ENCODE results near the gene CFLAR.

DNA sequence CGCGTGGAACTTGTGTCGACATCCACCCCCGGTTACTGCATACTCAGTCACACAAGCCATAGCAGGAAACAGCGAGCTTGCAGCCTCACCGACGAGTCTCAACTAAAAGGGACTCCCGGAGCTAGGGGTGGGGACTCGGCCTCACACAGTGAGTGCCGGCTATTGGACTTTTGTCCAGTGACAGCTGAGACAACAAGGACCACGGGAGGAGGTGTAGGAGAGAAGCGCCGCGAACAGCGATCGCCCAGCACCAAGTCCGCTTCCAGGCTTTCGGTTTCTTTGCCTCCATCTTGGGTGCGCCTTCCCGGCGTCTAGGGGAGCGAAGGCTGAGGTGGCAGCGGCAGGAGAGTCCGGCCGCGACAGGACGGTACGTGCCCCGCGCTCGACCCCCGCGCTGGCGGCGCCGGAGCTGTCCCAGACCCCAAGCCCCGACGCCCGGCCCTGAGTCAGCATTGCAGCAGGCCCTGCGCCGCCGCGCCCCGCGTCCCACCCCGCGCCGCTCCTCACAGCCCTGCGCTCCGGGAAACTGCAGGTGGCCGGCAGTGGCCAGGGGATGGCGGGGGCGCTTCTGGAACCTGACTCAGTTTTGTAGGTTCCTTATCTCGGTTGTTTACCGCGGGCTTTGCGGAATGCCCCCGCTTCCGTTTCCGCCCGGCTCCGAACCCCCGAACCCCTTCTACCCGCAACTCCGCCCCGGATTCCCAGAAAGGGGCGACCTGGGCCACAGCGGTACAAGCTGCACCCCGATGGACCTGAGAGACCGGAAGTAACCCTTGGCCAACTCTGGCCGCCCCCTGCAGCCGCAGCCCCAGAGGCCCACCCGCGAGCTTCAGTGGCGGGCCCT is at the start of gene CFLAR:
- no peak for TF ChIP-seq CTCF (IDR thresholded peaks at IDR 0.05; ENCODE audit: low read depth, low read length)
- TF ChIP-seq EZH2phosphoT487 (IDR thresholded peaks at IDR 0.05; ENCODE audit: low read depth) = no peak
